ENCODE data around the gene PHF21A. TPM values are rescaled to one million over a fixed set of nuclear protein-coding genes. Genes with fewer than 3 reads are reported as not detected.
A peak's percentile ranks its signal among the peaks of the same experiment; 100 is the strongest.

PHF21A gene
- 10 to 100 TPM; 25.7 to 48.0 (median 38.1) TPM for total RNA-seq
- polyA plus RNA-seq: 10 to 100 TPM in 1 of 2 donors, 1 to 10 TPM in 1; 9.6 to 18.2 TPM
- long read RNA-seq, donor 1, partial matches to known transcripts: 4 of 29 reads
- long read RNA-seq, donor 1, other reads (novel, unspliced or antisense): 25 of 29 reads
- long read RNA-seq, donor 2, partial matches to known transcripts: 3 of 16 reads
- long read RNA-seq, donor 2, other reads (novel, unspliced or antisense): 13 of 16 reads
- long read RNA-seq, donor 3, partial matches to known transcripts: 9 of 32 reads
- long read RNA-seq, donor 3, other reads (novel, unspliced or antisense): 23 of 32 reads

DNA sequence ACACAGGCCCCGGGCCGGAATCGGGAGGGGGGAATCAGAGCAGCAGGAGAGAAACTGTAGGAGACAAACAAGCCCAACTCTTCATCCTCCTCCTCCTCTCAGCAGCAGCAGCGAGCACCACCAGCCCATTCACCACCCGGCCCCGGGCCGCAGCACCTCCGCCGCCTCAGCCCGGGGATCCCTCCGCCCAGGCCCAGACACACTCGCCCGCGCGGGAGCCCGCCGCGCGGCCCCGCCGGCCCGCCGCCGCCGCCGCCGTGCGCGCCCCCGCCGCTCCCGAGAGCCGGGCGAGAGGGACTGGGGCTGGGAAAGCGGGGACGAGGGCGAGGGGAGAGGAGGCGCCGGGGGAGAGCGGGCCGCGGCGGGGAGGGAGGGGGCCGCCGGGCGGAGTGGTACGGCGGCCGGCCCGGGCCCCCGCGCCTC is at the start of gene PHF21A:
Gene PHF21A (minus strand): TSS at position 154 of the 423 bp plus-strand sequence. CDS start 37,235 bp downstream, outside the sequence.
- DNase-seq (peak; percentile 91), ATAC-seq (peak; percentile 77 to 89 (median 87))
- H3K27me3 ChIP-seq: no peaks in the 10 kb centered on the region
- H3K9me3 ChIP-seq: no peaks in the 10 kb centered on the region
- H3K4me1 ChIP-seq: peaks cover 0 to 42% (median 29%) of the 10 kb centered on the region in 9 donors
- intact Hi-C loops (cut with DNase I): loop anchor here in 6 of 10 donors (5.0 to 10.0 kb wide), 4 partner anchors 116 to 274 kb away; partner anchors contain the start of gene CRY2 (in 1 of the 6)
- WGBS, 2 donors: 0 to 1% methylated on average over 30 to 52 of the region's 52 CpGs
- H3K4me3 ChIP-seq: peak within 1 kb of the TSS; percentile 51 to 84 (median 76)
- peak within 1 kb of the TSS; percentile 72 to 97 (median 94) for H3K27ac ChIP-seq
- no peaks in the 10 kb centered on the region for H3K36me3 ChIP-seq
- TF ChIP-seq, protein P1, sequence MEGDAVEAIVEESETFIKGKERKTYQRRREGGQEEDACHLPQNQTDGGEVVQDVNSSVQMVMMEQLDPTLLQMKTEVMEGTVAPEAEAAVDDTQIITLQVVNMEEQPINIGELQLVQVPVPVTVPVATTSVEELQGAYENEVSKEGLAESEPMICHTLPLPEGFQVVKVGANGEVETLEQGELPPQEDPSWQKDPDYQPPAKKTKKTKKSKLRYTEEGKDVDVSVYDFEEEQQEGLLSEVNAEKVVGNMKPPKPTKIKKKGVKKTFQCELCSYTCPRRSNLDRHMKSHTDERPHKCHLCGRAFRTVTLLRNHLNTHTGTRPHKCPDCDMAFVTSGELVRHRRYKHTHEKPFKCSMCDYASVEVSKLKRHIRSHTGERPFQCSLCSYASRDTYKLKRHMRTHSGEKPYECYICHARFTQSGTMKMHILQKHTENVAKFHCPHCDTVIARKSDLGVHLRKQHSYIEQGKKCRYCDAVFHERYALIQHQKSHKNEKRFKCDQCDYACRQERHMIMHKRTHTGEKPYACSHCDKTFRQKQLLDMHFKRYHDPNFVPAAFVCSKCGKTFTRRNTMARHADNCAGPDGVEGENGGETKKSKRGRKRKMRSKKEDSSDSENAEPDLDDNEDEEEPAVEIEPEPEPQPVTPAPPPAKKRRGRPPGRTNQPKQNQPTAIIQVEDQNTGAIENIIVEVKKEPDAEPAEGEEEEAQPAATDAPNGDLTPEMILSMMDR (IDR thresholded peaks at IDR 0.05): no peak

DNA sequence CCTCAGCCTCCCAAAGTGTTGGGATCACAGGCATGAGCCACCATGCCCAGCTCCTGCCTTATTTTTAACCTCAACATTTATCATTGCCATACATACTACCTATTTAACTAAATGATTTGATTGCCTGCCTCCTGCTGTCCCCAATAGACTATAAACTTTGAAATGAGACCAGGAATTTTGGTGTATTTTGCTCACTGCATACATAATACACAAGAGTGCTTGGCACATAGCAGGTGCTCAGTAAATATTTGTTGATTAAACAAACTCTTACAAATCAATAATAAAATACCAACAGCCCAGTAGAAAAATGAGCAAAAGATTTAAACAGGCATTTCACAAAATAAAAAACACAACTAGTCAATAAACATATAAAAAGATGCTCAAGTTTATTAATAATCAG is 49.5 kb upstream of the PHF21A start:
- no peak for ATAC-seq
- no peak for DNase-seq
- H3K27me3 ChIP-seq: peaks cover 0 to 27% (median 7%) of the 10 kb centered on the region in 7 donors
- no peaks in the 10 kb centered on the region for H3K4me1 ChIP-seq
- TF ChIP-seq, protein P1 (IDR thresholded peaks at IDR 0.05): no peak
- no peaks in the 10 kb centered on the region for H3K9me3 ChIP-seq
- H3K36me3 ChIP-seq: no peaks in the 10 kb centered on the region
- no peak overlapping the region for H3K4me3 ChIP-seq
- intact Hi-C loops (cut with DNase I): no loop called here
- no peak overlapping the region for H3K27ac ChIP-seq

- Histone ChIP-seq H3K27ac (no peak overlapping the region), H3K4me1 (no peaks in the 10 kb centered on the region), H3K9me3 (no peaks in the 10 kb centered on the region), H3K27me3 (peaks cover under 1 to 65% (median 26%) of the 10 kb centered on the region in 7 donors), H3K36me3 (no peaks in the 10 kb centered on the region), H3K4me3 (no peak overlapping the region)
- intact Hi-C loops (cut with DNase I): no loop called here
- DNase-seq: no peak
- 88 to 89% methylated on average over 5 of the region's 5 CpGs for WGBS, 2 donors
- ATAC-seq: no peak
- TF ChIP-seq, protein P1 (IDR thresholded peaks at IDR 0.05): no peak
Observed at GRCh38 chr11:46162700-46163099, 41.4 kb upstream of the PHF21A start.

- Histone ChIP-seq H3K27ac (no peak overlapping the region), H3K4me1 (no peaks in the 10 kb centered on the region), H3K4me3 (no peak overlapping the region), H3K36me3 (no peaks in the 10 kb centered on the region), H3K9me3 (no peaks in the 10 kb centered on the region), H3K27me3 (peaks cover 0 to 63% (median 26%) of the 10 kb centered on the region in 7 donors)
- TF ChIP-seq, protein P1 (IDR thresholded peaks at IDR 0.05): no peak
- DNase-seq (no peak), ATAC-seq (no peak)
- intact Hi-C loops (cut with DNase I): no loop called here
- WGBS, 2 donors: 83 to 85% methylated on average over 7 of the region's 7 CpGs
Observed at GRCh38 chr11:46161201-46161600, 39.9 kb upstream of the PHF21A start.

Data from heart right ventricle (tissue), 16 donors.